K562 (cell line): Measurements from ENCODE around the gene PRKAR2B. TPM values are rescaled to one million over a fixed set of nuclear protein-coding genes. Genes with fewer than 3 reads are reported as not detected.

ENCODE experiments used
- ADNP ChIP-seq: fragments of 200-800 bp; sonication (Bioruptor generic); IDR thresholded peaks from 2 replicates; pipeline ENCODE4 v1.6.1; 2016; ENCODE audit warnings: missing genetic modification characterization, missing compliant biosample characterization
- ETS2 ChIP-seq: IDR thresholded peaks from 2 replicates; pipeline ENCODE4 v1.6.1; 2016; ENCODE audit warnings: borderline replicate concordance, missing genetic modification characterization, mild to moderate bottlenecking, moderate library complexity, missing compliant biosample characterization; ENCODE audit not compliant: poor library complexity, severe bottlenecking
- JUND ChIP-seq, 2 experiments: IDR thresholded peaks; 2 replicates in 1 of 2; 3 replicates in 1 of 2; pipeline ENCODE4 v1.6.1; 2011; ENCODE audit warnings: borderline replicate concordance in 2 of 2, low read depth in 2 of 2, low read length in 2 of 2, improper control_type of control experiment in 1 of 2, missing biosample characterization in 1 of 2, missing genetic modification characterization in 1 of 2, missing genetic modification reagents in 1 of 2
- NR2F6 ChIP-seq: fragments of 450-650 bp; formaldehyde crosslinking; IDR thresholded peaks from 2 replicates; pipeline ENCODE4 v1.4.0; 2020; ENCODE audit warnings: mild to moderate bottlenecking
- PREB ChIP-seq: sonication (generic); formaldehyde crosslinking; IDR thresholded peaks from 2 replicates; pipeline ENCODE4 v1.8.1; 2023; ENCODE audit warnings: mild to moderate bottlenecking, missing genetic modification reagents
- TBP ChIP-seq: optimal IDR thresholded peaks from 2 replicates; pipeline ENCODE3; 2011; ENCODE audit warnings: low read depth, low read length, improper control_type of control experiment
- TCF7 ChIP-seq: sonication (generic); IDR thresholded peaks from 2 replicates; pipeline ENCODE4 v1.6.1; 2016; ENCODE audit warnings: antibody characterized with exemption, borderline replicate concordance
- TFAP4 ChIP-seq: sonication (generic); formaldehyde crosslinking; IDR thresholded peaks from 2 replicates; pipeline ENCODE4 v1.8.0; 2022; ENCODE audit warnings: missing genetic modification reagents, mild to moderate bottlenecking, moderate library complexity, borderline replicate concordance
- TRIM28 ChIP-seq: fragments of 450-650 bp; IDR thresholded peaks from 2 replicates; pipeline ENCODE4 v1.6.1; 2017
- ZNF146 ChIP-seq: IDR thresholded peaks from one replicate; pipeline ENCODE4 v1.6.1; 2018; ENCODE audit warnings: missing compliant biosample characterization; ENCODE audit not compliant: unreplicated experiment
- ZNF3 ChIP-seq: fragments of 250-450 bp; sonication (Bioruptor Pico); IDR thresholded peaks from 2 replicates; pipeline ENCODE4 v1.5.0; 2021; ENCODE audit warnings: mild to moderate bottlenecking, moderate library complexity
- ZNF589 ChIP-seq: fragments of 200-800 bp; sonication (Bioruptor generic); IDR thresholded peaks from 2 replicates; pipeline ENCODE4 v1.6.1; 2016; ENCODE audit warnings: low read depth, missing genetic modification characterization, missing compliant biosample characterization
- ZNF639 ChIP-seq, 2 experiments: fragments of 200-800 bp in 1 of 2; sonication (Bioruptor generic) in 1 of 2; sonication (generic) in 1 of 2; formaldehyde crosslinking in 1 of 2; IDR thresholded peaks in 1 of 2; conservative IDR thresholded peaks in 1 of 2; 2 replicates each; pipeline versions ENCODE4 v1.5.0 to v1.6.1; 2016 to 2020; ENCODE audit warnings: missing compliant biosample characterization in 1 of 2, missing genetic modification characterization in 1 of 2, missing genetic modification reagents in 1 of 2
- polyA plus RNA-seq, 8 experiments: library from polyadenylated mRNA; depleted of rRNA in 4 of 8; stranded (reverse) in 5 of 8; unstranded in 3 of 8; fragments of >200 nt; fragmentation: Nextera tagmentation in 2 of 8; fragmentation: Illumina TruSeq in 1 of 8; extraction: Ambion mirVana in 2 of 8; extraction: Trizol in 1 of 8; gene quantifications; 2 replicates each; pipeline versions ENCODE4 v1.2.1 to v1.2.3, GENCODE V29; 2011 to 2014; ENCODE audit warnings: inconsistent platforms in 1 of 8, missing spikeins in 1 of 8
- total RNA-seq, 7 experiments: library from RNA; depleted of rRNA in 6 of 7; stranded (reverse); fragments of >200 nt in 6 of 7; fragmentation: Illumina TruSeq in 2 of 7; extraction: Trizol in 2 of 7; gene quantifications; 2 replicates each; pipeline versions ENCODE4 v1.2.1 to v1.2.3, GENCODE V29; 2011 to 2021; ENCODE audit warnings: low replicate concordance in 1 of 7
- TF ChIP-seq, protein P1 (sequence below): fragments of 450-650 bp; IDR thresholded peaks from 2 replicates; pipeline ENCODE4 v1.7.1; 2018; ENCODE audit warnings: mild to moderate bottlenecking, low read depth; ENCODE audit not compliant: partially characterized antibody
- TF ChIP-seq, protein P2 (sequence below): fragments of 250-450 bp; sonication (Bioruptor Pico); IDR thresholded peaks from 2 replicates; pipeline ENCODE4 v1.8.0; 2022; ENCODE audit warnings: inconsistent platforms, mild to moderate bottlenecking, moderate library complexity, borderline replicate concordance

Gene PRKAR2B
- total and polyA plus RNA-seq, 9 of the 15 experiments (the other 6 are each of a cell fraction or from before 2014, with no cell fraction given): 59.0 to 173 (median 129) TPM

DNA sequence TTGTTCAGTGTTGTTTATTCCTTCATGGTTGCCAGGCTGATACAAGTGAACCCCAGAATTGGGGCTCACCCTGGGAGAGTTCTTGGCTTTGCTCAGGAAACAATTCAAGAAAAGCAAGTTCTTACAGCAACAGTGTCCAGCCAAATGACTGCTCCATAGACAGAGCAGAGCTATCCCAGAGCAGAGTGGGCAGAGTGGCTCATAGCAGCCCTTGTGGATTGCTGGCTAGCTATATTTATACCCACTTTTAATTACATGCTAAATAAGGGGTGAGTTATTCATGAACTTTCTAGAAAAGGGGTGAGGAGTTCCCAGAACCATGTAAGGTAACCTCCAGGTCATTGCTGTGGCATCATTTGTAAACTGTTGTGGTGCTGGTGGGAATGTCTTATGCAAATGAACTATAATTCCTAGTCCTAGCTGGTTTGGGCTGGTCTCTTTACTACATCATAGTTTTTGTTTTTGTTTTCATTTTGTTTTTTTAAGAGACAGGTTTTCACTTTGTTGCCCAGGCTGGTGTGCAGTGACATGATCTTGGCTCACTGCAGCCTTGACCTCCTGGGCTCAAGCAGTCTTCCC is 64.4 kb downstream of the PRKAR2B start (continued):
- TF ChIP-seq, protein P1, sequence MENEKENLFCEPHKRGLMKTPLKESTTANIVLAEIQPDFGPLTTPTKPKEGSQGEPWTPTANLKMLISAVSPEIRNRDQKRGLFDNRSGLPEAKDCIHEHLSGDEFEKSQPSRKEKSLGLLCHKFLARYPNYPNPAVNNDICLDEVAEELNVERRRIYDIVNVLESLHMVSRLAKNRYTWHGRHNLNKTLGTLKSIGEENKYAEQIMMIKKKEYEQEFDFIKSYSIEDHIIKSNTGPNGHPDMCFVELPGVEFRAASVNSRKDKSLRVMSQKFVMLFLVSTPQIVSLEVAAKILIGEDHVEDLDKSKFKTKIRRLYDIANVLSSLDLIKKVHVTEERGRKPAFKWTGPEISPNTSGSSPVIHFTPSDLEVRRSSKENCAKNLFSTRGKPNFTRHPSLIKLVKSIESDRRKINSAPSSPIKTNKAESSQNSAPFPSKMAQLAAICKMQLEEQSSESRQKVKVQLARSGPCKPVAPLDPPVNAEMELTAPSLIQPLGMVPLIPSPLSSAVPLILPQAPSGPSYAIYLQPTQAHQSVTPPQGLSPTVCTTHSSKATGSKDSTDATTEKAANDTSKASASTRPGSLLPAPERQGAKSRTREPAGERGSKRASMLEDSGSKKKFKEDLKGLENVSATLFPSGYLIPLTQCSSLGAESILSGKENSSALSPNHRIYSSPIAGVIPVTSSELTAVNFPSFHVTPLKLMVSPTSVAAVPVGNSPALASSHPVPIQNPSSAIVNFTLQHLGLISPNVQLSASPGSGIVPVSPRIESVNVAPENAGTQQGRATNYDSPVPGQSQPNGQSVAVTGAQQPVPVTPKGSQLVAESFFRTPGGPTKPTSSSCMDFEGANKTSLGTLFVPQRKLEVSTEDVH: no peak
- no peak for TF ChIP-seq TBP
- TF ChIP-seq ZNF3 (CRISPR knock-in tag): no peak
- no peak for TF ChIP-seq TRIM28
- TF ChIP-seq JUND (IDR thresholded peaks at IDR 0.05; ENCODE audit: borderline replicate concordance, low read depth, low read length): no peak
- no peak for TF ChIP-seq JUND (tag; IDR thresholded peaks at IDR 0.05; ENCODE audit: borderline replicate concordance, low read depth, low read length)
- TF ChIP-seq ADNP: no peak
- TF ChIP-seq, protein P2, sequence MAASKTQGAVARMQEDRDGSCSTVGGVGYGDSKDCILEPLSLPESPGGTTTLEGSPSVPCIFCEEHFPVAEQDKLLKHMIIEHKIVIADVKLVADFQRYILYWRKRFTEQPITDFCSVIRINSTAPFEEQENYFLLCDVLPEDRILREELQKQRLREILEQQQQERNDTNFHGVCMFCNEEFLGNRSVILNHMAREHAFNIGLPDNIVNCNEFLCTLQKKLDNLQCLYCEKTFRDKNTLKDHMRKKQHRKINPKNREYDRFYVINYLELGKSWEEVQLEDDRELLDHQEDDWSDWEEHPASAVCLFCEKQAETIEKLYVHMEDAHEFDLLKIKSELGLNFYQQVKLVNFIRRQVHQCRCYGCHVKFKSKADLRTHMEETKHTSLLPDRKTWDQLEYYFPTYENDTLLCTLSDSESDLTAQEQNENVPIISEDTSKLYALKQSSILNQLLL (CRISPR knock-in tag): no peak
- no peak for TF ChIP-seq ZNF639 (CRISPR knock-in tag; conservative IDR thresholded peaks at IDR 0.05 in 1 of 2, IDR thresholded peaks at IDR 0.05 in 1 of 2)
- TF ChIP-seq TFAP4: no peak
- TF ChIP-seq PREB (CRISPR knock-in tag): 0 out of 2 replicates have a peak, but pooled peaks have one; percentile 16
- no peak for TF ChIP-seq ZNF146 (CRISPR knock-in tag)
- TF ChIP-seq ZNF589 (CRISPR knock-in tag): no peak
- TF ChIP-seq TCF7: no peak
- no peak for TF ChIP-seq ETS2 (tag)
- TF ChIP-seq NR2F6: no peak
